A673 (cell line): ENCODE data around the gene DET1.

Experiments
- CTCF ChIP-seq: fragments of 300-800, 200-600 bp; sonication (generic); conservative IDR thresholded peaks from 2 replicates; pipeline ENCODE4 v1.5.1; 2017; ENCODE audit warnings: low read depth, mild to moderate bottlenecking, antibody characterized with exemption, low read length, moderate library complexity, mixed read lengths
- EZH2 ChIP-seq: fragments of 200-600 bp; sonication (generic); IDR thresholded peaks from 2 replicates; pipeline ENCODE4 v1.6.1; 2017; ENCODE audit warnings: borderline replicate concordance, low read depth, mild to moderate bottlenecking, mixed read lengths, antibody characterized with exemption, low read length; ENCODE audit not compliant: poor library complexity, severe bottlenecking

DNA sequence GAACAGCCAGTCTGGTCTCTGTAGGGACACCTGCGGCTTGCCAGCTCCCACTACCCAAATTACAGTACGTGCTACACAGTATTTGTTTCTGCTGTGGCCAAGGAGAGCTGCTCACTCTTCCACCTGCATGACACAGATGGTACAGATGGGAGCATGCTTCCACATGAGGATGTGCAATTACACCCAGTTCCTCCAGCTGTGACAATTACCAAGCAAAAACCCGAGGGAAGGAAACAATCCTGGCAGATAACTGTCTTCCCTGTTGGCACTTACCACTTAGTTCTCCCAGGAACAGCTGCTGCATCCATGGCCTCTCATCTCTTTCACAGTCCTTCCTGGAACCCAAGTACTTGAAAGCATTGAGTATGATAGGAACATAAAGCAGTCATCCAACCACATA lies 34.4 kb downstream of the DET1 start:
- TF ChIP-seq CTCF, result no peak
- TF ChIP-seq EZH2, result no peak
